SK-N-SH (cell line): ENCODE measurements around the gene CNBP. TPM values are rescaled to one million over a fixed set of nuclear protein-coding genes. Genes with fewer than 3 reads are reported as not detected.
A peak's percentile ranks its signal among the peaks of the same experiment; 100 is the strongest.
"Not testable (repeated sequence)": the region's sequence is repeated elsewhere in the genome, so short reads cannot be mapped to it uniquely, and the experiment has no call there.

Source experiments
- CTCF ChIA-PET: fragments of 300-600, 350-600 bp; formaldehyde crosslinking; extraction: SDS; loops from one replicate; lab custom pipeline; 2021; lab: Yijun Ruan, JAX
- POLR2A ChIA-PET: fragments of 350-600 bp; sonication (Branson Sonifier 250); formaldehyde crosslinking; extraction: SDS; loops from one replicate; lab custom pipeline; 2020; ENCODE audit warnings: antibody characterized with exemption, inconsistent platforms; lab: Yijun Ruan, JAX
- DNase-seq: peaks from one replicate; pipeline ENCODE4 v3.0.0; 2012
- H2AFZ ChIP-seq: fragments of 200-600 bp; sonication (generic); 2 replicates; pipeline ENCODE4 v1.8.1; 2016; ENCODE audit warnings: antibody characterized with exemption, mild to moderate bottlenecking, low read depth
- H3F3A ChIP-seq: fragments of 200-600 bp; sonication (generic); replicated peaks from 2 replicates; pipeline ENCODE3; 2016; ENCODE audit warnings: antibody characterized with exemption, mild to moderate bottlenecking; ENCODE audit not compliant: insufficient read depth
- H3K27ac ChIP-seq, 2 experiments: fragments of 200-500 bp in 1 of 2; fragments of 200-600 bp in 1 of 2; sonication (Bioruptor generic) in 1 of 2; sonication (generic), shearing (Covaris generic) in 1 of 2; 2 replicates each; pipeline versions ENCODE4 v1.5.1 to v1.6.1; 2014 to 2016; ENCODE audit warnings: low read depth in 2 of 2, inconsistent platforms in 1 of 2, low read length in 1 of 2, mild to moderate bottlenecking in 1 of 2, mixed read lengths in 1 of 2
- H3K27me3 ChIP-seq: fragments of 200-600 bp; sonication (generic), shearing (Covaris generic); 2 replicates; pipeline ENCODE4 v1.6.1; 2016; ENCODE audit warnings: mixed run types; ENCODE audit not compliant: insufficient read depth
- H3K36me3 ChIP-seq, 2 experiments: fragments of 200-500 bp in 1 of 2; fragments of 200-600 bp in 1 of 2; sonication (Bioruptor generic) in 1 of 2; sonication (generic) in 1 of 2; replicated peaks in 1 of 2; 2 replicates each; pipeline versions ENCODE3 to v1.5.1; 2014 to 2016; ENCODE audit warnings: low read length in 1 of 2, mild to moderate bottlenecking in 1 of 2; ENCODE audit not compliant: insufficient read depth in 2 of 2, control insufficient read depth in 1 of 2
- H3K4me1 ChIP-seq, 2 experiments: fragments of 200-500 bp in 1 of 2; fragments of 200-600 bp in 1 of 2; sonication (Bioruptor generic) in 1 of 2; sonication (generic), shearing (Covaris generic) in 1 of 2; 2 replicates each; pipeline versions ENCODE4 v1.5.1 to v1.6.1; 2014 to 2016; ENCODE audit warnings: low read depth in 1 of 2, low read length in 1 of 2, mixed run types in 1 of 2; ENCODE audit not compliant: insufficient read depth in 2 of 2, control insufficient read depth in 1 of 2
- H3K4me2 ChIP-seq: fragments of 200-600 bp; sonication (generic), shearing (Covaris generic); 2 replicates; pipeline ENCODE4 v1.6.1; 2017; ENCODE audit warnings: mixed run types
- H3K4me3 ChIP-seq, 2 experiments: fragments of 200-500 bp in 1 of 2; fragments of 200-600 bp in 1 of 2; sonication (Bioruptor generic) in 1 of 2; sonication (generic), shearing (Covaris generic) in 1 of 2; 2 replicates each; pipeline versions ENCODE4 v1.5.1 to v1.8.1; 2014 to 2016; ENCODE audit warnings: low read depth in 2 of 2, inconsistent platforms in 1 of 2, low read length in 1 of 2, mild to moderate bottlenecking in 1 of 2, mixed read lengths in 1 of 2, moderate library complexity in 1 of 2
- H3K79me2 ChIP-seq: fragments of 200-600 bp; sonication (generic); 2 replicates; pipeline ENCODE4 v1.8.1; 2017; ENCODE audit warnings: mild to moderate bottlenecking; ENCODE audit not compliant: insufficient read depth
- H3K9ac ChIP-seq: fragments of 200-600 bp; sonication (generic); 2 replicates; pipeline ENCODE4 v1.6.1; 2017; ENCODE audit warnings: mixed run types
- H3K9me2 ChIP-seq: fragments of 200-600 bp; sonication (generic); 2 replicates; pipeline ENCODE4 v1.6.1; 2017; ENCODE audit warnings: mixed run types
- H3K9me3 ChIP-seq: fragments of 200-600 bp; sonication (generic); 2 replicates; pipeline ENCODE4 v1.6.1; 2017; ENCODE audit warnings: mixed run types, mild to moderate bottlenecking, moderate library complexity
- H4K20me1 ChIP-seq: fragments of 200-600 bp; sonication (generic); 2 replicates; pipeline ENCODE4 v1.6.1; 2017; ENCODE audit warnings: mild to moderate bottlenecking, mixed run types; ENCODE audit not compliant: insufficient read depth
- CTCF ChIP-seq: fragments of 200-600 bp; sonication (generic); IDR thresholded peaks from 2 replicates; pipeline ENCODE4 v1.6.1; 2017; ENCODE audit warnings: antibody characterized with exemption, mild to moderate bottlenecking, moderate library complexity
- ELF1 ChIP-seq: IDR thresholded peaks from 2 replicates; pipeline ENCODE4 v1.4.0; 2012
- FOXM1 ChIP-seq: IDR thresholded peaks from 2 replicates; pipeline ENCODE4 v1.4.0; 2012; ENCODE audit warnings: low read depth, mild to moderate bottlenecking
- GABPA ChIP-seq: IDR thresholded peaks from 2 replicates; pipeline ENCODE4 v1.4.0; 2012; ENCODE audit warnings: low read depth, mild to moderate bottlenecking
- MAX ChIP-seq: IDR thresholded peaks from 2 replicates; pipeline ENCODE4 v1.4.0; 2012; ENCODE audit warnings: low read depth
- NFIC ChIP-seq: IDR thresholded peaks from 2 replicates; pipeline ENCODE4 v1.4.0; 2012; ENCODE audit warnings: borderline replicate concordance
- NRF1 ChIP-seq: IDR thresholded peaks from 2 replicates; pipeline ENCODE4 v1.6.1; 2012; ENCODE audit warnings: low read depth, mild to moderate bottlenecking, low read length
- POLR2AphosphoS5 ChIP-seq: IDR thresholded peaks from 2 replicates; pipeline ENCODE4 v1.6.1; 2012; ENCODE audit warnings: low read depth, low read length
- REST ChIP-seq: IDR thresholded peaks from 2 replicates; pipeline ENCODE4 v1.6.1; 2012; ENCODE audit warnings: mild to moderate bottlenecking, low read depth, low read length, moderate library complexity
- SIN3A ChIP-seq: IDR thresholded peaks from 2 replicates; pipeline ENCODE4 v1.6.1; 2012; ENCODE audit warnings: low read depth, mild to moderate bottlenecking, low read length, moderate library complexity, borderline replicate concordance
- TAF1 ChIP-seq: IDR thresholded peaks from 2 replicates; pipeline ENCODE4 v1.6.1; 2012; ENCODE audit warnings: low read depth, mild to moderate bottlenecking, low read length, moderate library complexity, borderline replicate concordance
- TCF12 ChIP-seq: IDR thresholded peaks from 2 replicates; pipeline ENCODE4 v1.4.0; 2012
- USF2 ChIP-seq: fragments of 150-350 bp; IDR thresholded peaks from 2 replicates; pipeline ENCODE4 v1.6.1; 2017; ENCODE audit warnings: antibody characterized with exemption, low read length, low read depth, borderline replicate concordance
- YY1 ChIP-seq: IDR thresholded peaks from 2 replicates; pipeline ENCODE4 v1.4.0; 2012; ENCODE audit warnings: low read depth, mild to moderate bottlenecking
- ZBTB33 ChIP-seq: IDR thresholded peaks from 2 replicates; pipeline ENCODE4 v1.4.0; 2012; ENCODE audit warnings: low read depth, borderline replicate concordance
- WGBS: methylation state at CpG from one replicate; pipeline ENCODE4 v1.1.6; 2017; ENCODE audit warnings: low lambda C conversion rate; 5-methylcytosine and 5-hydroxymethylcytosine counted together
- polyA plus RNA-seq, 3 experiments: library from polyadenylated mRNA; depleted of rRNA; stranded (reverse); fragments of >200 nt; gene quantifications; 2 replicates each; pipeline ENCODE4 v1.2.3, GENCODE V29; 2012

CNBP gene
- polyA plus RNA-seq, 1 of the 3 experiments (the other 2 are of a cell fraction): 240 TPM

- ChIA-PET CTCF (interaction anchor here (1.4 to 8.8 kb wide), 5 partner anchors 12 to 255 kb away, joined by 4 to 49 read pairs (median 9); no protein-coding TSS in a partner anchor), POLR2A (interaction anchor here (0.9 to 1.3 kb wide), 2 partner anchors 24 to 91 kb away, joined by 4 to 5 read pairs; partner anchors contain the start of gene COPG1)
- WGBS: 19% methylated on average over 9 of the region's 9 CpGs
- peak overlapping the region; percentile 71 to 91 for H3K27ac ChIP-seq
- H3K79me2 ChIP-seq: no peaks in the 10 kb centered on the region
- H3F3A ChIP-seq: peaks cover 41% of the 10 kb centered on the region
- H3K9me2 ChIP-seq: no peaks in the 10 kb centered on the region
- H3K4me3 ChIP-seq: peak overlapping the region in 1 of 2 experiments; percentile 20; a peak in 1 of 4 replicates
- peak; percentile 73 for DNase-seq
- no peaks in the 10 kb centered on the region for H3K27me3 ChIP-seq
- no peaks in the 10 kb centered on the region for H3K9me3 ChIP-seq
- H3K4me2 ChIP-seq: peak overlapping the region; percentile 71
- peak overlapping the region; percentile 37; the same call in 1 of the 2 replicates for H3K9ac ChIP-seq
- peaks cover 3 to 30% of the 10 kb centered on the region in 2 experiments; a peak in 2 of 4 replicates for H3K4me1 ChIP-seq
- no peaks in the 10 kb centered on the region for H4K20me1 ChIP-seq
- no peaks in the 10 kb centered on the region for H3K36me3 ChIP-seq
- H2AFZ ChIP-seq: peak overlapping the region; percentile 88
- no peak for TF ChIP-seq CTCF
- peak; percentile 59; the same call in 1 of the 2 replicates for TF ChIP-seq NFIC
- TF ChIP-seq SIN3A: no peak
- TF ChIP-seq FOXM1: no peak
- TF ChIP-seq ZBTB33: no peak
- TF ChIP-seq NRF1: no peak
- TF ChIP-seq YY1: no peak
- TF ChIP-seq MAX: peak; percentile 53; the same call in 1 of the 2 replicates
- peak; percentile 34; the same call in 1 of the 2 replicates for TF ChIP-seq POLR2AphosphoS5
- 0 out of 2 replicates have a peak, but pooled peaks have one; percentile 26 for TF ChIP-seq REST
- TF ChIP-seq TCF12: peak; percentile 35; the same call in 1 of the 2 replicates
- no peak for TF ChIP-seq USF2
- TF ChIP-seq GABPA: peak; percentile 56
- TF ChIP-seq TAF1: peak; percentile 42; the same call in 1 of the 2 replicates
- 0 out of 2 replicates have a peak, but pooled peaks have one; percentile 24 for TF ChIP-seq ELF1
- TF ChIP-seq, all 33 proteins: peak for 8
Measured at GRCh38 chr3:129224984-129225393, 41.3 kb upstream of the CNBP start.

- H2AFZ ChIP-seq: peak overlapping the region; percentile 88; the same call in 1 of the 2 replicates
- H3K9me3 ChIP-seq, H3K79me2 ChIP-seq, H3K27me3 ChIP-seq, H3K4me3 ChIP-seq, H3K36me3 ChIP-seq, H4K20me1 ChIP-seq, DNase-seq, H3K9me2 ChIP-seq: not testable (repeated sequence)
- H3K4me2 ChIP-seq: peak overlapping the region; percentile 71; the same call in 1 of the 2 replicates
- peak overlapping the region; percentile 37; the same call in 1 of the 2 replicates for H3K9ac ChIP-seq
- H3K4me1 ChIP-seq: peaks cover 3 to 27% of the 10 kb centered on the region in 2 experiments; a peak in 2 of 4 replicates
- ChIA-PET POLR2A (interaction anchor here (0.9 to 1.3 kb wide), 2 partner anchors 25 to 92 kb away, joined by 4 to 5 read pairs; partner anchors contain the start of gene COPG1), CTCF (interaction anchor here (1.4 to 8.8 kb wide), 5 partner anchors 11 to 255 kb away, joined by 4 to 49 read pairs (median 9); no protein-coding TSS in a partner anchor)
- 89% methylated on average over 1 of the region's 1 CpG for WGBS
- H3F3A ChIP-seq: peaks cover 35% of the 10 kb centered on the region
- peak overlapping the region; percentile 71 to 91; a peak in 3 of 4 replicates for H3K27ac ChIP-seq
Measured at GRCh38 chr3:129224387-129224786, 40.7 kb upstream of the CNBP start.
